ENCODE measurements around the gene RNGTT.
"Not testable (repeated sequence)": the region's sequence is repeated elsewhere in the genome, so short reads cannot be mapped to it uniquely, and the experiment has no call there.

Gene RNGTT

GRCh38 chr6:88722686-88723085 lies 240.7 kb downstream of the RNGTT start:
- DNase-seq (ENCODE audit: low read depth) = no peak

- not testable (repeated sequence) for DNase-seq (ENCODE audit: low read depth)
These were observed 247.0 kb downstream of the RNGTT start for GRCh38 chr6:88716399-88716798.

GRCh38 chr6:88712243-88712936 lies 251.0 kb downstream of the RNGTT start:
- DNase-seq (ENCODE audit: low read depth) = no peak

- DNase-seq (ENCODE audit: low read depth) = no peak
These were observed 253.6 kb downstream of the RNGTT start for GRCh38 chr6:88709819-88710246.

- no peak for DNase-seq (ENCODE audit: low read depth)
These were observed 255.1 kb downstream of the RNGTT start for GRCh38 chr6:88708197-88708744.

- DNase-seq (ENCODE audit: low read depth) = no peak
These were observed 257.8 kb downstream of the RNGTT start for GRCh38 chr6:88705601-88706000.

GRCh38 chr6:88704980-88705379 lies 258.4 kb downstream of the RNGTT start:
- no peak for DNase-seq (ENCODE audit: low read depth)

- no peak for DNase-seq (ENCODE audit: low read depth)
These were observed 260.4 kb downstream of the RNGTT start for GRCh38 chr6:88702956-88703556.

- no peak for DNase-seq (ENCODE audit: low read depth)
These were observed 264.8 kb downstream of the RNGTT start for GRCh38 chr6:88698661-88699060.

- DNase-seq (ENCODE audit: low read depth) = no peak
These were observed 267.5 kb downstream of the RNGTT start for GRCh38 chr6:88695937-88696336.

GRCh38 chr6:88683734-88684133 lies 279.7 kb downstream of the RNGTT start:
- no peak for DNase-seq (ENCODE audit: low read depth)

GRCh38 chr6:88680654-88681053 lies 282.8 kb downstream of the RNGTT start:
- DNase-seq (ENCODE audit: low read depth) = no peak

- no peak for DNase-seq (ENCODE audit: low read depth)
These were observed 283.6 kb downstream of the RNGTT start for GRCh38 chr6:88679841-88680240.

- no peak for DNase-seq (ENCODE audit: low read depth)
These were observed 286.1 kb downstream of the RNGTT start for GRCh38 chr6:88677356-88677755.

GRCh38 chr6:88671624-88672023 lies 291.8 kb downstream of the RNGTT start:
- DNase-seq (ENCODE audit: low read depth) = no peak

GRCh38 chr6:88670369-88670768 lies 293.0 kb downstream of the RNGTT start:
- no peak for DNase-seq (ENCODE audit: low read depth)

- DNase-seq (ENCODE audit: low read depth) = no peak
These were observed 293.9 kb downstream of the RNGTT start for GRCh38 chr6:88669475-88669874.

- no peak for DNase-seq (ENCODE audit: low read depth)
These were observed 296.5 kb downstream of the RNGTT start for GRCh38 chr6:88666901-88667300.

- no peak for DNase-seq (ENCODE audit: low read depth)
These were observed 298.3 kb downstream of the RNGTT start for GRCh38 chr6:88665131-88665530.

- DNase-seq (ENCODE audit: low read depth) = no peak
These were observed 299.6 kb downstream of the RNGTT start for GRCh38 chr6:88663801-88664200.

- no peak for DNase-seq (ENCODE audit: low read depth)
These were observed 300.7 kb downstream of the RNGTT start for GRCh38 chr6:88662653-88663174.

GRCh38 chr6:88662163-88662580 lies 301.2 kb downstream of the RNGTT start:
- no peak for DNase-seq (ENCODE audit: low read depth)

GRCh38 chr6:88661136-88661535 lies 302.3 kb downstream of the RNGTT start:
- DNase-seq (ENCODE audit: low read depth) = no peak

Data from stimulated activated CD8-positive, alpha-beta memory T cell treated with anti-CD3 and anti-CD28 coated beads, Interleukin-12 subunit alpha, Interleukin-12 subunit beta, amount 100 ng/mL, for 1 hour (primary cell).